HG02973 (cell line): Measurements from ENCODE around the gene CERS4.
A peak's percentile ranks its signal among the peaks of the same experiment; 100 is the strongest.
"Not testable (repeated sequence)": the region's sequence is repeated elsewhere in the genome, so short reads cannot be mapped to it uniquely, and the experiment has no call there.

ENCODE experiments used
- ATAC-seq: cut with Tn5 transposase; IDR thresholded peaks from one replicate; pipeline ENCODE4 v1.9.1; 2021; ENCODE audit warnings: moderate library complexity; ENCODE audit not compliant: unreplicated experiment

CERS4 gene

GRCh38 chr19:8261347-8261746 is 52.2 kb downstream of the CERS4 start:
- ATAC-seq: no peak

- ATAC-seq: no peak
These were observed 52.7 kb downstream of the CERS4 start for GRCh38 chr19:8261881-8262280.

- ATAC-seq: no peak
These were observed 53.3 kb downstream of the CERS4 start for GRCh38 chr19:8262431-8262830.

GRCh38 chr19:8264248-8264647 is 55.1 kb downstream of the CERS4 start:
- ATAC-seq: not testable (repeated sequence)

- ATAC-seq: no peak
These were observed 56.7 kb downstream of the CERS4 start for GRCh38 chr19:8265872-8266271.

- ATAC-seq: no peak
These were observed 60.6 kb downstream of the CERS4 start for GRCh38 chr19:8269724-8270123.

GRCh38 chr19:8276508-8276907 is 67.3 kb downstream of the CERS4 start:
- not testable (repeated sequence) for ATAC-seq

- not testable (repeated sequence) for ATAC-seq
These were observed 82.2 kb downstream of the CERS4 start for GRCh38 chr19:8291337-8291736.

GRCh38 chr19:8302357-8302691 is 93.2 kb downstream of the CERS4 start:
- no peak for ATAC-seq

- ATAC-seq: no peak
These were observed 93.6 kb downstream of the CERS4 start for GRCh38 chr19:8302734-8303133.

- ATAC-seq: no peak
These were observed 95.9 kb downstream of the CERS4 start for GRCh38 chr19:8304841-8305621.

GRCh38 chr19:8305798-8306197 is 96.6 kb downstream of the CERS4 start:
- no peak for ATAC-seq

- no peak for ATAC-seq
These were observed 97.3 kb downstream of the CERS4 start for GRCh38 chr19:8306235-8307054.

GRCh38 chr19:8307400-8307964 is 98.3 kb downstream of the CERS4 start:
- ATAC-seq: no peak

- peak; percentile 69 for ATAC-seq
These were observed 99.0 kb downstream of the CERS4 start, which contains the start of gene CD320 for GRCh38 chr19:8307965-8308866. TSS of gene CD320 (minus strand) at chr19:8308358. CDS start at chr19:8308290, 68 bp downstream.

- ATAC-seq: no peak
These were observed 99.7 kb downstream of the CERS4 start for GRCh38 chr19:8308891-8309291.

GRCh38 chr19:8310342-8311055 is 101.3 kb downstream of the CERS4 start:
- no peak for ATAC-seq

GRCh38 chr19:8311461-8312260 is 102.5 kb downstream of the CERS4 start:
- ATAC-seq: no peak
